Heart left ventricle (tissue), 16 donors: ENCODE results near the gene ALX3. TPM values are rescaled to one million over a fixed set of nuclear protein-coding genes. Genes with fewer than 3 reads are reported as not detected.

Source experiments
- ATAC-seq, 4 donors: fragments of 200-7000 bp; cut with Tn5 transposase; one replicate each; pipeline ENCODE4 v1.9.1; 2020 to 2022; ENCODE audit warnings: moderate library complexity in 4 of 4, mild to moderate bottlenecking in 3 of 4, moderate number of reproducible peaks in 1 of 4
- DNase-seq, 5 donors: peaks; one replicate each; pipeline ENCODE4 v3.0.0-alpha.2; 2020
- H3K27ac ChIP-seq, 12 donors: fragments of 200-600 bp; sonication (generic) in 4 of 12; one replicate each; pipeline versions ENCODE4 v1.5.0 to v1.8.0; 2016 to 2022; ENCODE audit warnings: mild to moderate bottlenecking in 2 of 12
- H3K27me3 ChIP-seq, 9 donors: fragments of 200-600 bp; sonication (generic) in 2 of 9; one replicate each; pipeline versions ENCODE4 v1.5.1 to v1.8.0; 2016 to 2022; ENCODE audit warnings: mild to moderate bottlenecking in 3 of 9
- H3K36me3 ChIP-seq, 9 donors: fragments of 200-600 bp; sonication (generic) in 2 of 9; one replicate each; pipeline versions ENCODE4 v1.5.0 to v1.8.0; 2018 to 2022; ENCODE audit warnings: mild to moderate bottlenecking in 2 of 9
- H3K4me1 ChIP-seq, 12 donors: fragments of 200-600 bp; sonication (generic) in 4 of 12; one replicate each; pipeline versions ENCODE4 v1.5.0 to v1.8.0; 2016 to 2022; ENCODE audit warnings: mild to moderate bottlenecking in 3 of 12
- H3K4me3 ChIP-seq, 12 donors: fragments of 200-600 bp; sonication (generic) in 4 of 12; one replicate each; pipeline versions ENCODE4 v1.5.0 to v1.8.0; 2017 to 2022; ENCODE audit warnings: mild to moderate bottlenecking in 9 of 12, moderate library complexity in 4 of 12
- H3K9me3 ChIP-seq, 12 donors: fragments of 200-600 bp; sonication (generic) in 4 of 12; one replicate each; pipeline versions ENCODE4 v1.5.0 to v1.8.0; 2016 to 2022; ENCODE audit warnings: mild to moderate bottlenecking in 1 of 12
- CTCF ChIP-seq, 12 donors: fragments of 200-600 bp; sonication (generic) in 4 of 12; IDR thresholded peaks; one replicate each; pipeline versions ENCODE4 v1.5.0 to v1.8.0; 2018 to 2022; ENCODE audit warnings: antibody characterized with exemption in 12 of 12, mild to moderate bottlenecking in 5 of 12
- POLR2A ChIP-seq, 2 donors: fragments of 450-650 bp; IDR thresholded peaks; one replicate each; pipeline ENCODE4 v1.6.1; 2017; ENCODE audit warnings: antibody characterized with exemption in 2 of 2, mild to moderate bottlenecking in 2 of 2, moderate library complexity in 2 of 2
- WGBS, 4 donors: extraction: QIAGEN DNeasy Blood & Tissue Kit in 2 of 4; methylation state at CpG; one replicate each; pipeline versions ENCODE4 v1.1.5 to v1.1.7; 2013 to 2018; 5-methylcytosine and 5-hydroxymethylcytosine counted together
- intact Hi-C, 10 donors: fragments of 100-400 bp; cut with DNase I; formaldehyde crosslinking; loops; one replicate each; pipeline versions ENCODE4 v1.11.1 to v1.14.2; 2022
- polyA plus RNA-seq, 2 donors: library from polyadenylated mRNA; stranded (reverse); fragments of 200-250 nt; gene quantifications; one replicate each; pipeline ENCODE4 v1.2.3, GENCODE V29; 2013
- total RNA-seq, 9 donors: library from RNA; depleted of rRNA in 2 of 9; stranded (reverse); fragments of >200 nt in 2 of 9; fragmentation: NEBNext Ultra II Directional in 3 of 9; extraction: Animal tissue kit (Norgen Biotek cat#: 25700) in 3 of 9; gene quantifications; one replicate each; pipeline versions ENCODE4 v1.1.0 to v1.2.4, GENCODE V29; 2016 to 2023
- donor health status: ischemic (EF 13 %, LVEDD 7.1; RV severe dilation, severe dysfunction).
- donor health status: healthy with polysubstance abuse.
- donor health status: DM: no; HTN: yes; CAD: no.
- donor health status: DM: no; HTN: no; CAD: no.
- donor health status: ischemic (EF 25% LVEDD 6.9; RV normal size, moderate dysfunction).
- donor health status: ischemic (EF 25% LVEDD 5.7; RV mildly dilated, moderate dysfunction).
- donor health status: healthy.
- donor health status: DM: yes; HTN: yes; CAD: no.
- donor health status: ischemic (EF 35%, LVEDD 5.7; RV mildly dilated, moderate dysfunction).
- donor health status: nonischemic (EF 11% LVEDD 7.7; RV severe dilation, severe dysfunction).
- donor health status: DM: yes; HTN: yes; CAD: no.
- donor health status: PGD.
- donor health status: ischemic (EF 29% LVEDD 5.4; RV normal size, mild dysfunction).
- donor health status: nonischemic (EF 23%, LVEDD 6.1; RV moderate dilation, normal function).

The ALX3 gene
- total and polyA plus RNA-seq, 11 donors: not detected

- no peak for TF ChIP-seq POLR2A (IDR thresholded peaks at IDR 0.05)
- TF ChIP-seq CTCF (IDR thresholded peaks at IDR 0.05): no peak
- peaks cover 4 to 100% (median 99%) of the 10 kb centered on the region in 9 donors for H3K36me3 ChIP-seq
- H3K27me3 ChIP-seq: no peaks in the 10 kb centered on the region
- no peaks in the 10 kb centered on the region for H3K4me1 ChIP-seq
- ATAC-seq (no peak), DNase-seq (no peak)
- WGBS, 4 donors: 94 to 97% (median 96%) methylated on average over 10 of the region's 10 CpGs
- no peak overlapping the region for H3K4me3 ChIP-seq
- no peaks in the 10 kb centered on the region for H3K9me3 ChIP-seq
- no peak overlapping the region for H3K27ac ChIP-seq
- intact Hi-C loops: no loop called here
These were observed 27.5 kb downstream of the ALX3 start for GRCh38 chr1:110043016-110043415.

DNA sequence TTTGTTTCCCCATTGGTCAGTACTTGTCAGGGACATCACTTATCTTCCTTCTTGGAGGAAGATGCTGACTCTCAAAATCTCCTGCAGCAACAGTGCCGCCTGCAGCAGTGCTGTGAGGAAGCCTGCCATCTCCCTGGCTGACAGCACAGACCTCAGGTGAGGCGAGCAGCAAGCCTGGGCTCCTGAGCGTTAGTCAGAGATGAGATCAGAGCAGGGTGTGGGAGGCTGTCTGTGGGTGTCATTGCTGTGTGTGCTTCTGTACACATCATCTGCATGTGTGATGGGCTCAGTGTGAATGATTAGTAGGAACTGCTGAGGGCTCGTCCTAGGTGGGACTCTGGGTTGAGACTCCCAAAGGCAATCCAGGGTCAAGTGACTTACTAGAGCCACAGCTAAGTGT lies 29.9 kb downstream of the ALX3 start:
- ATAC-seq (no peak), DNase-seq (no peak)
- 89 to 97% (median 93%) methylated on average over 4 of the region's 4 CpGs for WGBS, 4 donors
- TF ChIP-seq POLR2A (IDR thresholded peaks at IDR 0.05) (no peak), CTCF (IDR thresholded peaks at IDR 0.05) (no peak)
- H3K27ac ChIP-seq: no peak overlapping the region
- no peaks in the 10 kb centered on the region for H3K9me3 ChIP-seq
- no peak overlapping the region for H3K4me3 ChIP-seq
- intact Hi-C loops: no loop called here
- H3K36me3 ChIP-seq: peaks cover 4 to 90% (median 81%) of the 10 kb centered on the region in 9 donors
- H3K4me1 ChIP-seq: peaks cover 2 to 17% (median 9%) of the 10 kb centered on the region in 12 donors
- H3K27me3 ChIP-seq: no peaks in the 10 kb centered on the region

DNA sequence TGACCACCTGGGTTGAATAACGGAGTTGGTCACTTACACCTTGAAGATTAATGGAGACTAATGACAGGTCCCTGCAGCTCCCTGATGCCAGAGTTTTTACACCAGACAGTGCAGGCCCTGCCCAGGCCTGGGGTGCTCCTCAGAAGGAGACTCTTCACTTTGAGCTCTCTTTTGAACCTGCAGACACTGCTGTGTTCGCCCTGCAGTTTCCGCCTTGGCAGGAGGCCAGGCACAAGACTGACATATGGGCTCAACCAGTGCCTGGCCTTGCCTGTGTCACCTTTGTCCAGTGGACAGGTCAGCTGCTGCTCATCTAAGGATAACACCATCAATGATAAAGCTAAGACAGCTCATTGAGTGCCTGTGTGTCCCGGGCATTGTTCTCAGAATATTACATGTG lies 30.8 kb downstream of the ALX3 start:
- ATAC-seq: no peak
- WGBS, 4 donors: 73 to 87% (median 74%) methylated on average over 3 to 4 of the region's 4 CpGs

GRCh38 chr1:110038271-110038670 lies 32.2 kb downstream of the ALX3 start:
- 90 to 97% (median 91%) methylated on average over 3 to 5 of the region's 5 CpGs for WGBS, 4 donors
- intact Hi-C loops: loop anchor here in 1 of 10 donors (10.0 kb wide), 1 partner anchor 367 kb away; the partner anchor contains the start of gene LAMTOR5
- TF ChIP-seq CTCF (IDR thresholded peaks at IDR 0.05) (no peak), POLR2A (IDR thresholded peaks at IDR 0.05) (no peak)
- Histone ChIP-seq H3K9me3 (no peaks in the 10 kb centered on the region), H3K4me1 (peaks cover 5 to 29% (median 13%) of the 10 kb centered on the region in 12 donors), H3K27me3 (no peaks in the 10 kb centered on the region), H3K27ac (no peak overlapping the region), H3K4me3 (no peak overlapping the region), H3K36me3 (peaks cover 3 to 67% (median 58%) of the 10 kb centered on the region in 9 donors)
- no peak for ATAC-seq
- DNase-seq: no peak

More for the DNA sequence above, 30.8 kb downstream of the ALX3 start:
- no peak for DNase-seq
- no peak overlapping the region for H3K27ac ChIP-seq
- peaks cover 4 to 81% (median 72%) of the 10 kb centered on the region in 9 donors for H3K36me3 ChIP-seq
- no peak overlapping the region for H3K4me3 ChIP-seq
- H3K4me1 ChIP-seq: peaks cover 5 to 24% (median 12%) of the 10 kb centered on the region in 12 donors
- H3K9me3 ChIP-seq: no peaks in the 10 kb centered on the region
- no peaks in the 10 kb centered on the region for H3K27me3 ChIP-seq
- TF ChIP-seq CTCF (IDR thresholded peaks at IDR 0.05) (no peak), POLR2A (IDR thresholded peaks at IDR 0.05) (no peak)
- intact Hi-C loops: loop anchor here in 1 of 10 donors (10.0 kb wide), 1 partner anchor 365 kb away; the partner anchor contains the start of gene LAMTOR5
